Fibroblast of lung (primary cell): Measurements from ENCODE around the gene METTL15. TPM values are rescaled to one million over a fixed set of nuclear protein-coding genes. Genes with fewer than 3 reads are reported as not detected.
A peak's percentile ranks its signal among the peaks of the same experiment; 100 is the strongest.

Experiments used
- DNase-seq, 2 donors: peaks; one replicate each; pipeline versions ENCODE4 v3.0.0 to v3.0.0-alpha.2; 2010; ENCODE audit warnings: low read depth in 2 of 2
- H2AFZ ChIP-seq: 2 replicates; pipeline ENCODE4 v1.5.1; 2012; ENCODE audit warnings: low read length, control low read depth, inconsistent platforms
- H3K27ac ChIP-seq: 2 replicates; pipeline ENCODE4 v1.5.1; 2011; ENCODE audit warnings: low read length, control low read depth; ENCODE audit not compliant: insufficient read depth
- H3K27me3 ChIP-seq: 2 replicates; pipeline ENCODE4 v1.5.1; 2011; ENCODE audit warnings: mild to moderate bottlenecking, low read length; ENCODE audit not compliant: control insufficient read depth, insufficient read depth
- H3K36me3 ChIP-seq: 2 replicates; pipeline ENCODE4 v1.5.1; 2011; ENCODE audit warnings: low read length; ENCODE audit not compliant: control insufficient read depth, insufficient read depth
- H3K4me1 ChIP-seq: 2 replicates; pipeline ENCODE4 v1.5.1; 2011; ENCODE audit warnings: low read length; ENCODE audit not compliant: control insufficient read depth, insufficient read depth; ENCODE audit errors: extremely low read depth
- H3K4me2 ChIP-seq: 2 replicates; pipeline ENCODE4 v1.5.1; 2011; ENCODE audit warnings: low read length, control low read depth; ENCODE audit not compliant: insufficient read depth; ENCODE audit errors: extremely low read depth
- H3K4me3 ChIP-seq, 4 experiments: fragments of 200-600 bp in 1 of 4; sonication (generic) in 1 of 4; replicated peaks in 1 of 4; 2 replicates each; pipeline ENCODE4 v1.5.1; 2011 to 2016; ENCODE audit warnings: low read length in 4 of 4, low read depth in 3 of 4, mild to moderate bottlenecking in 3 of 4, control low read depth in 2 of 4, inconsistent platforms in 1 of 4, mixed read lengths in 1 of 4; ENCODE audit not compliant: insufficient read depth in 1 of 4; ENCODE audit errors: control extremely low read depth in 1 of 4
- H3K79me2 ChIP-seq: 2 replicates; pipeline ENCODE4 v1.5.1; 2012; ENCODE audit warnings: mild to moderate bottlenecking, low read length, inconsistent platforms; ENCODE audit not compliant: control insufficient read depth, insufficient read depth
- H3K9ac ChIP-seq: 2 replicates; pipeline ENCODE4 v1.5.1; 2011; ENCODE audit warnings: mild to moderate bottlenecking, low read length, control low read depth; ENCODE audit not compliant: insufficient read depth
- H3K9me3 ChIP-seq: 2 replicates; pipeline ENCODE4 v1.5.1; 2012; ENCODE audit warnings: low read depth, low read length; ENCODE audit not compliant: control insufficient read depth, insufficient read depth
- H4K20me1 ChIP-seq: 2 replicates; pipeline ENCODE4 v1.5.1; 2011; ENCODE audit warnings: low read length; ENCODE audit not compliant: control insufficient read depth, insufficient read depth; ENCODE audit errors: extremely low read depth
- EZH2 ChIP-seq: IDR thresholded peaks from 2 replicates; pipeline ENCODE4 v1.5.1; 2012; ENCODE audit warnings: low read length, control low read depth, mild to moderate bottlenecking; ENCODE audit errors: missing control alignments
- polyA plus RNA-seq, 2 donors: library from polyadenylated mRNA; depleted of rRNA in 1 of 2; stranded (reverse) in 1 of 2; unstranded in 1 of 2; fragments of >200 nt; gene quantifications; 2 replicates each; pipeline ENCODE4 v1.2.1, GENCODE V29; 2011 to 2012; ENCODE audit warnings: missing spikeins in 1 of 2
- total RNA-seq: library from RNA; depleted of rRNA; stranded (reverse); fragments of >200 nt; gene quantifications from 2 replicates; pipeline ENCODE4 v1.2.1, GENCODE V29; 2014
- TF ChIP-seq, protein P1 (sequence below), 2 donors: IDR thresholded peaks in 1 of 2; conservative IDR thresholded peaks in 1 of 2; 1 replicate in 1 of 2; 2 replicates in 1 of 2; pipeline ENCODE4 v1.5.1; 2011 to 2012; ENCODE audit warnings: low read length in 2 of 2, control low read depth in 1 of 2, inconsistent platforms in 1 of 2, low read depth in 1 of 2, mild to moderate bottlenecking in 1 of 2

METTL15 gene
- total and polyA plus RNA-seq, 2 donors (not counting 1 experiment from before 2014, with no cell fraction given): 8.8 to 28.4 TPM

DNA sequence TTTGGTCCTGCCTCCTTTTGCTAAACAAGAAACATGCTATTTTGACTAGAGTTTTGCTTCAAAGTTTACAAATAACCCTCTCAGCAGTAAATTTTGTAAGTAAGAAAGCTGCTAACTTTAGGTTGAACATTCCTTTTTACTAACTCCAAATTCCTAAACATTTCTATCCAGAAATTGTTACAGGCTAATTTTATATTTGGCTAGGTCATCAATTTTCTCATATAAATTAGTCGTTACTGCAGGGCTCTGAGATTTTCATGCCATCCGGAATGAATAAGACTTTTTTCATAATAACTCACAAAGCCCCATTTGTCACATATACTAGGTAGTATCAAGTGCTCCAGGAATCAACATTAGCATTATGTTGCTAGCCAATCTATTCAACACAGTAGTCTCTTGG is 143.1 kb downstream of the METTL15 start:
- Histone ChIP-seq H3K9me3 (no peaks in the 10 kb centered on the region), H3K4me3 (no peak overlapping the region), H4K20me1 (no peaks in the 10 kb centered on the region), H2AFZ (no peak overlapping the region), H3K27me3 (no peaks in the 10 kb centered on the region), H3K27ac (no peak overlapping the region), H3K4me2 (no peak overlapping the region), H3K4me1 (no peaks in the 10 kb centered on the region), H3K9ac (no peak overlapping the region), H3K79me2 (no peaks in the 10 kb centered on the region), H3K36me3 (no peaks in the 10 kb centered on the region)
- no peak for DNase-seq
- no peak for TF ChIP-seq EZH2
- TF ChIP-seq, protein P1, sequence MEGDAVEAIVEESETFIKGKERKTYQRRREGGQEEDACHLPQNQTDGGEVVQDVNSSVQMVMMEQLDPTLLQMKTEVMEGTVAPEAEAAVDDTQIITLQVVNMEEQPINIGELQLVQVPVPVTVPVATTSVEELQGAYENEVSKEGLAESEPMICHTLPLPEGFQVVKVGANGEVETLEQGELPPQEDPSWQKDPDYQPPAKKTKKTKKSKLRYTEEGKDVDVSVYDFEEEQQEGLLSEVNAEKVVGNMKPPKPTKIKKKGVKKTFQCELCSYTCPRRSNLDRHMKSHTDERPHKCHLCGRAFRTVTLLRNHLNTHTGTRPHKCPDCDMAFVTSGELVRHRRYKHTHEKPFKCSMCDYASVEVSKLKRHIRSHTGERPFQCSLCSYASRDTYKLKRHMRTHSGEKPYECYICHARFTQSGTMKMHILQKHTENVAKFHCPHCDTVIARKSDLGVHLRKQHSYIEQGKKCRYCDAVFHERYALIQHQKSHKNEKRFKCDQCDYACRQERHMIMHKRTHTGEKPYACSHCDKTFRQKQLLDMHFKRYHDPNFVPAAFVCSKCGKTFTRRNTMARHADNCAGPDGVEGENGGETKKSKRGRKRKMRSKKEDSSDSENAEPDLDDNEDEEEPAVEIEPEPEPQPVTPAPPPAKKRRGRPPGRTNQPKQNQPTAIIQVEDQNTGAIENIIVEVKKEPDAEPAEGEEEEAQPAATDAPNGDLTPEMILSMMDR (conservative IDR thresholded peaks at IDR 0.05 in 1 of 2, IDR thresholded peaks at IDR 0.05 in 1 of 2; ENCODE audit: low read depth in 1 of 2, low read length in 2 of 2): no peak

DNA sequence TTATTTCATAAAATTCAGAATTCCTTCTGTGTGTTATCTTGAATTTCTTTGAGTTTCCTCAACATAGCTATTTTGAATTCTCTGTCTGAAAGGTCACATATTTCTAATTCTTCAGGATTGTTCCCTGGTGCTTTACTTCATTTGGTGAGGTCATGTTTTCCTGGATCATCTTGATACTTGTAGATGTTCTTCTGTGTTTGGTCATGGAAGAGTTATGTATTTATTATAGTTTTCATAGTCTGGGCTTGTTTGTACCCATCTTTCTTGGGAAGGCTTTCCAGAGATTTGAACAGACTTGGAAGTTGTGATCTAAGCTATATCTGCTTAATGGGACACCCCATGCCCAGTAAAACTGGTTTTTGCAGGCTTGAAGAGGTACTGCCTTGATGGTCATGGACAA is 149.6 kb downstream of the METTL15 start:
- H3K4me1 ChIP-seq: no peaks in the 10 kb centered on the region
- H3K79me2 ChIP-seq: no peaks in the 10 kb centered on the region
- H3K36me3 ChIP-seq: no peaks in the 10 kb centered on the region
- H3K9ac ChIP-seq: no peak overlapping the region
- H2AFZ ChIP-seq: no peak overlapping the region
- no peak overlapping the region for H3K4me2 ChIP-seq
- H3K27me3 ChIP-seq: no peaks in the 10 kb centered on the region
- H3K4me3 ChIP-seq: no peak overlapping the region
- H4K20me1 ChIP-seq: no peaks in the 10 kb centered on the region
- H3K27ac ChIP-seq: no peak overlapping the region
- no peaks in the 10 kb centered on the region for H3K9me3 ChIP-seq
- no peak for TF ChIP-seq EZH2
- TF ChIP-seq, protein P1 (conservative IDR thresholded peaks at IDR 0.05 in 1 of 2, IDR thresholded peaks at IDR 0.05 in 1 of 2; ENCODE audit: low read depth in 1 of 2, low read length in 2 of 2): no peak
- peak in 1 of 2 donors; percentile 41 for DNase-seq

DNA sequence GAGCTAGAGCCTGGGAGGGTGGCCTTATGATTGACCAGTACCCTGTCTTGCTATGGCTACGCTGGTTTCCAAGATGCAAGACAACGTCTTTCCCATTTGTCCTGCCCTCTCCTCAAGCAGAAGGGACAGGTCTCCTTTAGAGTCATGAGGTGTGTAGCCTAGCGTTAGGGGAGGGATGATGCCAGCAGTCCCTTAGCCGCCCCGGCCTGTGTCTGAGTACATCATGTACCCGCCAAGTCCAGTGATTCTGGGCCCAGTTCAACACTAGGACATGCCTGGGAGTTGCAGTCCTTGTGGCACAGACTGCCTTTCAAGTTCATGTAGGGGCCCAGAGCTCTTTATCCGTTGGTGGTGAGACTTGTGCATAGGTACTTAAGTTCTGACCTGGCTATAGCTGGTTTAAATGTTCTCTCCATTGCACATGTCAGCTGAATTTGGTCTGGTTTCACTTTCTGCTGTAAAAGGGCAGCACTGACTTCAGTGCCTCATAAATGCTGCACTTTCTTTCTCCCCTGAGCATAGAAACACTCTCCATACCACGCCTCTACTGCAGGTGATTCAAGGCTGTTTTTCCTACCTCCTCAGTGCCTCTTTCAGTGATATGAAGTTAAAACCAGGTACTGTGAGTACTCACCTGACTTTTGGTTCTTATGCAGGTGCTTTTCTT is 151.1 kb downstream of the METTL15 start:
- Histone ChIP-seq H3K4me1 (no peaks in the 10 kb centered on the region), H3K9me3 (no peaks in the 10 kb centered on the region), H3K4me3 (no peak overlapping the region), H3K27ac (no peak overlapping the region), H2AFZ (no peak overlapping the region), H3K4me2 (no peak overlapping the region), H3K79me2 (no peaks in the 10 kb centered on the region), H4K20me1 (no peaks in the 10 kb centered on the region), H3K27me3 (no peaks in the 10 kb centered on the region), H3K36me3 (no peaks in the 10 kb centered on the region), H3K9ac (no peak overlapping the region)
- DNase-seq: no peak
- no peak for TF ChIP-seq EZH2
- TF ChIP-seq, protein P1 (conservative IDR thresholded peaks at IDR 0.05 in 1 of 2, IDR thresholded peaks at IDR 0.05 in 1 of 2; ENCODE audit: low read depth in 1 of 2, low read length in 2 of 2): no peak
